HG02763 (cell line): ENCODE measurements around the gene TLE1.

Source experiments
- ATAC-seq: cut with Tn5 transposase; IDR thresholded peaks from one replicate; pipeline ENCODE4 v1.9.1; 2021; ENCODE audit warnings: mild to moderate bottlenecking, moderate library complexity; ENCODE audit not compliant: unreplicated experiment

TLE1 gene

GRCh38 chr9:81584099-81584498 lies 105.2 kb downstream of the TLE1 start:
- no peak for ATAC-seq

- ATAC-seq: no peak
These were observed 107.4 kb downstream of the TLE1 start for GRCh38 chr9:81581986-81582385.

GRCh38 chr9:81579381-81579780 lies 110.0 kb downstream of the TLE1 start:
- no peak for ATAC-seq

DNA sequence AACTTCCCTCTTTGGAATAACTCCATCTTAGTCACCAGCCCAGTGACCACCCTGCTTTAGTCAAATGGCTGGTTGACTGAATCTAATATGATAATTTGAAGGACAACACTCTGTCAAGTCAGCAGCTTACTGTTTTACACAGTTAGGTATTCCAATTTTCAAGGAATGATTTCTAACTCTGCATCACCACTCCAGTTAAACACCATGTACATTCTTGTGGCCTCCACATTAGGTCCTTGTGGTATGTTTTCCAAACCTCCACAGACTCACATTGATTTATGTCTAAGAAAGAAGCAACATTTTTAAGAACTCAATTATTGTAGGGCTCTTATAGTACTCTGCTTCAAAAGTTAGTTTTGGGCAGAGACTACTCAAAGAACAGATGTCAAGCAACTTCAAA lies 110.7 kb downstream of the TLE1 start:
- ATAC-seq: no peak

GRCh38 chr9:81575956-81576355 lies 113.4 kb downstream of the TLE1 start:
- no peak for ATAC-seq

DNA sequence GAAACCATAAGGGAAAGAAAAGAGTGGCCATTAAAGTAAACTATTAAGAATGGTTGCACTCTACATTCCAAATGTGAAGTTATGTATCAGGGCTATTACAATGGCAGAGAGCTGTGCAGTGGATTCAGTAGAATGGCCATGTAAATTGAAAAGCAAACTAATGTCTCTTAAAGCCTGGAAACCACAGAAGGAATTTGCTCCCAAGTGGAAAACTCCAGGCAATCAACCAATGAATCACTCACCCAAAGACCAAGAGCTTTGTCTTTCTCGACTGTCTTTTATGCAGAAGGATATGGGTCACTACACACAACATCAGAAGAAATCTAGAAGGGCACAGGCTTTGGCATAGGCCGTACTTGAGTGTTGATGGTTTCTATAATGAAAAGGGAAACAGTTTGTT lies 114.9 kb downstream of the TLE1 start:
- no peak for ATAC-seq

GRCh38 chr9:81573415-81574321 lies 115.7 kb downstream of the TLE1 start:
- no peak for ATAC-seq

- no peak for ATAC-seq
These were observed 119.3 kb downstream of the TLE1 start for GRCh38 chr9:81570083-81570482.

DNA sequence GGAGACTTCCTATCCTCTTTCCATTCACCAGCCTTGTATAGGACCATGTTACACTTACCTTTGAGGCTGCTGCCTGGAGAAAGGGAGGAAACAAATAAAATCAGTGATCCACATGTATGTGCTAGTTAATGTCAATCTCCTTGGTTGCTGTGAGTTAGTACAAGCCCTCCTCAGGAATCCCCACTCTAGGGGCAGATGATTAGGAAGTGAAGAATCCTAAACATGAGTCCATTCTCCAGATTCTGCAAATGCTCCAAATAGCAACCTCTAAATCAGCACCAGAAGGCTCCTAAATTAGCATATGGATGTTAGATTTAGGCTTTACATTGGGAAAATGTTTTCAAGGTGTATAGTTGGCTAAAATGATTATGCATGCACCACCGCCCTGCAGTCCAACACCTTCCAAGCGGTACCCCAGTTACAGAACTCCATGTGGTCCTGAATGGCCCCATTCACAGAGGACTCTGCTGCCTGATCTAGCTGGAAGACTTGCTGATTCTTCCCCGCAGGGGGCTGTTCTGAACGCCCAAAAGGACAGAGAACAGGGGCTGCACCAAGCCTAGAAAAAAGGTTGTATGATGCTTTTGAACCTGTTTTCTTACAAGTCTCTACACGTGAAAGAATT lies 123.2 kb downstream of the TLE1 start:
- no peak for ATAC-seq

DNA sequence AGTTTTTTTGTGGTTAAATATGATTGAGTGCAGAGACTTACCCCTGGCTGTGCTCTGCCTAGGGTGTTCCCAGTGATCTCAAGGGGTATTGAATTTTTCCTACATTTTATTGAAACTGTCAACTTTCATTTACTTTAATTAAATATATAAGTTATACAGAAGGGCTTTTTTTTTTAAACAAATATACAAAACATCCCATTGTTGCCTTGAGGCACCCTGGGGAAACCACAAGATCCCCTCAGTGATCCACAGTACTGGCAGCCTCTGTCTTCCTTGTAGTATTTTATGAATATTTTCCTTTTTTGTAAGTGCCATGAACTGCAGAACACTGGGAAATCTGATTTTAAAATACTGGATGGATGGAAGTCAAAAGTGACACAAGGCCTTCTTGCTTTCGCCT lies 123.7 kb downstream of the TLE1 start:
- no peak for ATAC-seq

GRCh38 chr9:81565144-81565543 lies 124.2 kb downstream of the TLE1 start:
- no peak for ATAC-seq

DNA sequence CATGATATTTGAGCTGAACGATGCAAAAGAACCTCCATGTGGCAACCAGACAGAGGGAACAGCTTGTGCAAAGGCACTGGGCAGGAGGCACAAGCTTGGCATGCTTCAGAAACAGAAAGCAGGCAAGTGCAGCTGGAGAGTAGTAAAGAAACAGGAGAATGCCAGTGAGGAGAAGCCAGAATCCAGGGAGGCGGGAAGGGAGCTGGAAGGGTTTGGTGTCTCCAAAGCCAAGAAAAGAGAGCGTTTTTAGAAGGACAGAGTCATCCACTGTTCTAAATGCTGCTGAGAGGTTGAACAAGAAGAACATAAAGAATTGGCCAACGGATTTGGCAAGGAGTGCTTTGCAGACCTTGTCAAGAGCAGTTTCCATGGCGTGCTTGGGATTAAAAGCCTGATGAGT lies 124.7 kb downstream of the TLE1 start:
- no peak for ATAC-seq

GRCh38 chr9:81563739-81564138 lies 125.6 kb downstream of the TLE1 start:
- ATAC-seq: no peak

DNA sequence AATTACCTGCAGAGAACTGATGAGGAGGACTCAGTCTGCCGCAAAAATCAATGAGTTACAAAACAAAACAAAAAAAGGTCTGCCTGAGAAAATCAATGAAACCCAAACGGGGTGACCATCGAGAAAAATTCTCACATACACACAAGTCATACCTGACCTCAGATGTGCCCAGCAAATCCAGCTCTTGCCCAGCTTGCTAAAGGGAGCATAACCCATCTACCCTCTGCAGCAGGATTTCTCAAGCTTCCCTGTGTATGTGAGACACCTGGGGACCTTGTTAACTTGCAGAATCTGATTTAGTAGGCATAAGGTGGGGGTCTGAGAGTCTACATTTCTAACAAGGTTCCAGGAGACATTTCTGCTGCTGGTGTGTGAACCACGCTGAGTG lies 126.3 kb downstream of the TLE1 start:
- no peak for ATAC-seq

- no peak for ATAC-seq
These were observed 126.9 kb downstream of the TLE1 start for GRCh38 chr9:81562231-81563019.

- ATAC-seq: no peak
These were observed 128.3 kb downstream of the TLE1 start for GRCh38 chr9:81560851-81561732.

DNA sequence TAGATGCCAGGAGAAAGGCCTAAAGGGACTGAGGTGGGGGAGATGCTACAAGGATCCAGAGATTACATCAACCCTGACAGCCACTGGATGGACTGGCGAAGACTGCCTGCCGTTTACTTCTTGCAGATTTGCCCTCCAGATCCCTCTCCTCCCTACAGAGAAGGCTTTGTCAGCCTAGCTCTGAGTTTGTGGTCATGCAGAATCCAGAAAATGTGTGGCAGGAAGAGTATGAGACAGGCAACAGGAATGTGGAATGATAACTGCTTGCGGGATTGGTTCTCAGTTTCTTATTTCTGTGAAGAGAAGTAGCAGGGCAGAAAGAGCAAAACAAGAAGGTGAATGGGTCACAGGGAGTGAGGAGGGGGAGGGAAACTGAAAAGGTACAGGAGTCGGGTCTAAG lies 129.6 kb downstream of the TLE1 start:
- ATAC-seq: no peak

- no peak for ATAC-seq
These were observed 130.2 kb downstream of the TLE1 start for GRCh38 chr9:81559197-81559596.

DNA sequence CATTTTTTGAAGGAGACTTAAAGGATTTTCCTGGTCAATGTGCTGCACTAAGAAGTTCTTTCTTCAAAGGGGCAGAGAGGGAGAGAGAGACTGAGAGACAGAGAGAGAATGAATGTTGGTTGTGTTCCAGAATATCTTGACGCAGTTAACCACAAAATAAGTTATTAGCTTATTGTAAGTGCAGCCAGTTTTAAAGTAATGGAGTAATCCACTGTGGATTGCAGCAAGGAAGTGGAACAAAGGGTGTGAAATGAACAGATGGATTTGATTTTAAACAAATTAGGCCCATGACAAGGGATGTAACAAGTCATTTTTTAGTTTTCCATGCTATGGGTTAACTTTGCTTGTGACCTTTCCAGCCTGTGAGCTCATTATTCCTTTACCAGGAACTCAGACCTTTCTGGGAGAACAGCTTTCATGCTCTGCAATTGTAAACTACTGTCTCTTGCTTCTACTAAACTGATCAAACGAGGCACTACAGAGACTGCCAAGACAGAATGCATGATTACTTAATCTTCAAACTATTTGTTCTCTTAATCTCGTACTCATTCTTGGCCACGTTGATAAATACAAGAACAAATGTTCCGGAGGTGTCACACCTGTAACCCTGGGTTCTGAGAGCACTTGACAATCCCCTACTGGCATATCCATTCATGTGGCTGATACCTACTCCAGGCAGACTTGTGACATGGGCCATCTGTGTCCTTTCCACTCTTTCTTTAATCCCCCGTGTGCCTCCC lies 131.1 kb downstream of the TLE1 start:
- no peak for ATAC-seq
